HFF-Myc (cell line): ENCODE data around the gene AMZ1.

Experiments
- DNase-seq: peaks from one replicate; pipeline ENCODE4 v3.0.0-alpha.2; 2011; ENCODE audit warnings: low read depth; ENCODE audit errors: extremely low read depth
- H3K4me3 ChIP-seq: replicated peaks from 2 replicates; pipeline ENCODE4 v1.5.1; 2011; ENCODE audit warnings: low read depth, mild to moderate bottlenecking, control low read depth, low read length
- TF ChIP-seq, protein P1 (sequence below): IDR thresholded peaks from 2 replicates; pipeline ENCODE4 v1.5.1; 2012; ENCODE audit warnings: mild to moderate bottlenecking, low read depth, low read length, control low read depth; ENCODE audit errors: missing control alignments

AMZ1 gene

DNA sequence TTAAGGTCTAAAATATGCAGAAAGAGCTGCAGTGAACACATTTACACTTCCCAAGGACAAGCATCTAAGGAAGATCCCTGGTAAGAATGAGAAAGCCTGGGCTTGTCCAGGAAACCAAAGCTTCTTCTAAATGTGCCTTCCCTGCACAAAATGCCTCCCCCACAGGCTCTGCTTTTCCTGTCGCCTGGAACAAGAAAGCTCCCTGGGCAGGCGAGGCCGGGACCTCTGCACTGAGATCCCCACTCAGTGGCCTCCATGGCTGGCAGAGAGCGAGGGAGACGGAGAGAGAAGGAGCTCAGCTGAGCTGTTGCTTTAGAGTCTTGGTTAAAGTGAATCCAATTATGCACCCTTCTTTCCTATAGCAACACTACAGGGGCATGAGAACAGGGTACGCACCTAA is 75.6 kb downstream of the AMZ1 start:
- DNase-seq, result no peak
- TF ChIP-seq, protein P1, sequence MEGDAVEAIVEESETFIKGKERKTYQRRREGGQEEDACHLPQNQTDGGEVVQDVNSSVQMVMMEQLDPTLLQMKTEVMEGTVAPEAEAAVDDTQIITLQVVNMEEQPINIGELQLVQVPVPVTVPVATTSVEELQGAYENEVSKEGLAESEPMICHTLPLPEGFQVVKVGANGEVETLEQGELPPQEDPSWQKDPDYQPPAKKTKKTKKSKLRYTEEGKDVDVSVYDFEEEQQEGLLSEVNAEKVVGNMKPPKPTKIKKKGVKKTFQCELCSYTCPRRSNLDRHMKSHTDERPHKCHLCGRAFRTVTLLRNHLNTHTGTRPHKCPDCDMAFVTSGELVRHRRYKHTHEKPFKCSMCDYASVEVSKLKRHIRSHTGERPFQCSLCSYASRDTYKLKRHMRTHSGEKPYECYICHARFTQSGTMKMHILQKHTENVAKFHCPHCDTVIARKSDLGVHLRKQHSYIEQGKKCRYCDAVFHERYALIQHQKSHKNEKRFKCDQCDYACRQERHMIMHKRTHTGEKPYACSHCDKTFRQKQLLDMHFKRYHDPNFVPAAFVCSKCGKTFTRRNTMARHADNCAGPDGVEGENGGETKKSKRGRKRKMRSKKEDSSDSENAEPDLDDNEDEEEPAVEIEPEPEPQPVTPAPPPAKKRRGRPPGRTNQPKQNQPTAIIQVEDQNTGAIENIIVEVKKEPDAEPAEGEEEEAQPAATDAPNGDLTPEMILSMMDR, result no peak
- no peak overlapping the region for H3K4me3 ChIP-seq

DNA sequence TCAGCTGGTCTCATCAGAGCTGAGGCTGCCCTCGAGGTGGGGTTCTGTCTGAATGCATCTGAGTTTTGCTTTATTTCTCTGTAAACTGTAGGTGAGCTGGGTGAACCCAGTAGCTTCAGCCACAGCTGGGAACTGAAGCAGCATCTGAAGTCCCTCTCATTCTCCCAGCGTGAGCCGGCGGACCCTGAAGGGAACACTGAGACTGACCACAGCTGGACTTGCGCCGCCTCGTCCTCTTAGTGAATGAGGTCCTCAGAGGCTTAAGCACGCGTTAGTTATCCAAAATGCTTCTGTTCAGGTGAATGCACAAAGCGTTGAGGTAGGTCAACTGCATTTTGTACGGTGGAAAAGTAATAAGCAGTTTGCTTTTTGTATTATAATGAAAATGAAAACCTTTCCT is 76.6 kb downstream of the AMZ1 start:
- DNase-seq, result no peak
- TF ChIP-seq, protein P1, result no peak
- H3K4me3 ChIP-seq, result no peak overlapping the region
